Vagina (tissue), 2 donors: Measurements from ENCODE around the gene ENTPD6. TPM values are rescaled to one million over a fixed set of nuclear protein-coding genes. Genes with fewer than 3 reads are reported as not detected.
A peak's percentile ranks its signal among the peaks of the same experiment; 100 is the strongest.

Experiments used
- DNase-seq, 2 donors: peaks; one replicate each; pipeline ENCODE4 v3.0.0-alpha.2; 2017; ENCODE audit errors: extremely low spot score in 2 of 2
- H3K27ac ChIP-seq: fragments of 200-600 bp; sonication (generic); one replicate; pipeline ENCODE4 v1.5.1; 2019
- H3K27me3 ChIP-seq: fragments of 200-600 bp; sonication (generic); one replicate; pipeline ENCODE4 v1.5.1; 2019
- H3K36me3 ChIP-seq, 2 donors: fragments of 200-600 bp; sonication (generic); one replicate each; pipeline ENCODE4 v1.5.1; 2017 to 2019
- H3K4me1 ChIP-seq: fragments of 200-600 bp; sonication (generic); one replicate; pipeline ENCODE4 v1.5.1; 2019
- H3K4me3 ChIP-seq, 2 donors: fragments of 200-600 bp; sonication (generic); 1 replicate in 1 of 2; 2 replicates in 1 of 2; pipeline ENCODE4 v1.5.1; 2016 to 2019
- H3K9me3 ChIP-seq: fragments of 200-600 bp; sonication (generic); one replicate; pipeline ENCODE4 v1.5.1; 2019
- POLR2A ChIP-seq, 2 donors: fragments of 450-650 bp; IDR thresholded peaks; one replicate each; pipeline ENCODE4 v1.6.1; 2017; ENCODE audit warnings: antibody characterized with exemption in 2 of 2, mild to moderate bottlenecking in 2 of 2, moderate library complexity in 2 of 2
- POLR2AphosphoS5 ChIP-seq, 2 donors: sonication (generic); formaldehyde crosslinking; IDR thresholded peaks; one replicate each; pipeline ENCODE4 v1.9.0; 2017; ENCODE audit warnings: antibody characterized with exemption in 2 of 2, mild to moderate bottlenecking in 2 of 2, low read depth in 1 of 2; ENCODE audit not compliant: insufficient read depth in 1 of 2
- intact Hi-C: fragments of 100-400 bp; cut with DNase I; formaldehyde crosslinking; loops from one replicate; pipeline ENCODE4 v1.15.1; 2023
- total RNA-seq: library from RNA; depleted of rRNA; stranded (reverse); fragments of >200 nt; gene quantifications from one replicate; pipeline ENCODE4 v1.2.3, GENCODE V29; 2016
- TF ChIP-seq, protein P1 (sequence below), 3 experiments: fragments of 450-650 bp in 2 of 3; fragments of 200-600 bp in 1 of 3; sonication (generic) in 1 of 3; IDR thresholded peaks; one replicate each; pipeline ENCODE4 v1.5.1; 2017 to 2019; ENCODE audit warnings: antibody characterized with exemption in 3 of 3, mild to moderate bottlenecking in 2 of 3, moderate library complexity in 2 of 3

ENTPD6 gene
- 51.3 TPM for total RNA-seq

DNA sequence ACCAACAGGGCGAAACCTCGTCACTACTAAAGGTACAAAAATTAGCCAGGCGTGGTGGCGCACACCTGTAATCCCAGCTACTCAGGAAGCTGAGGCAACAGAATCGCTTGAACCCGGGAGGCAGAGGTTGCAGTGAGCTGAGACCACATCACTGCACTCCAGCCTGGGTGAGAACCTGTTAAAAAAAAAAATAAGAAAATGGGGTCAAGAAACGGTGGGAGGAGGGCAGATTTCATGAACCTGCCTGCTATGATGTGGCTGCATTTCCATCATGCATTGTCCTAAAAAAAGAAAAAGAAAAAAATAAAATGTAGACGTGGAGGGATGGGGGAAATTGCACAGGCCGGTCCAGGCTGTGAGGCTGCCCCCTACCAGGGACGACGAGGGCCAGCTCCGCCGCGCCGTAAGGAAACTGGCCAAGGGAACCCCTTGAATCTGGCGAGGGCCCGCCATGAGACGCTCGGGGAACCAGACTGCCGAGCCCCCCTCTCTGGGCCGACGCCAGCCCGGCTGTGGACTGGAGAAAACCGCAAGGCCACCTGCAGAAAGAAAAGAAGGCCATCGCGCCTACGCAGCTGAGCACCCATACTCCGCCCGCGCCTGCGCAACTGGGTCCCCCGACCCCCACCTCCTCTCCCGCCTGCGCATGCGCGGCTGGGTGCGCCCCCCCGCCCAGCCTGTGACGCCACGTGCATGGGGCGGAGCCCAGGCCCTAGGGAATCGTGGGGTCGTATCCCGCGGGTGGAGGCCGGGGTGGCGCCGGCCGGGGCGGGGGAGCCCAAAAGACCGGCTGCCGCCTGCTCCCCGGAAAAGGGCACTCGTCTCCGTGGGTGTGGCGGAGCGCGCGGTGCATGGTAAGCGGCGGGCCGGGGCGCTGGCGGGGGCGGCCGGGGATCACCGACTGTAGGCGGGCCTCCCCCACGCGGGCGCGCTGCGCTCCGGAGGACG is at the start of gene ENTPD6:
Gene ENTPD6 (plus strand): TSS at position 699 of the 948 bp plus-strand sequence. CDS start 10,825 bp downstream, outside the sequence.
- intact Hi-C loops: loop anchor here (10.0 kb wide), 1 partner anchor 50 kb away; the partner anchor contains the start of gene PYGB
- no peaks in the 10 kb centered on the region for H3K36me3 ChIP-seq
- H3K27ac ChIP-seq: peak within 1 kb of the TSS; percentile 81
- TF ChIP-seq, protein P1, sequence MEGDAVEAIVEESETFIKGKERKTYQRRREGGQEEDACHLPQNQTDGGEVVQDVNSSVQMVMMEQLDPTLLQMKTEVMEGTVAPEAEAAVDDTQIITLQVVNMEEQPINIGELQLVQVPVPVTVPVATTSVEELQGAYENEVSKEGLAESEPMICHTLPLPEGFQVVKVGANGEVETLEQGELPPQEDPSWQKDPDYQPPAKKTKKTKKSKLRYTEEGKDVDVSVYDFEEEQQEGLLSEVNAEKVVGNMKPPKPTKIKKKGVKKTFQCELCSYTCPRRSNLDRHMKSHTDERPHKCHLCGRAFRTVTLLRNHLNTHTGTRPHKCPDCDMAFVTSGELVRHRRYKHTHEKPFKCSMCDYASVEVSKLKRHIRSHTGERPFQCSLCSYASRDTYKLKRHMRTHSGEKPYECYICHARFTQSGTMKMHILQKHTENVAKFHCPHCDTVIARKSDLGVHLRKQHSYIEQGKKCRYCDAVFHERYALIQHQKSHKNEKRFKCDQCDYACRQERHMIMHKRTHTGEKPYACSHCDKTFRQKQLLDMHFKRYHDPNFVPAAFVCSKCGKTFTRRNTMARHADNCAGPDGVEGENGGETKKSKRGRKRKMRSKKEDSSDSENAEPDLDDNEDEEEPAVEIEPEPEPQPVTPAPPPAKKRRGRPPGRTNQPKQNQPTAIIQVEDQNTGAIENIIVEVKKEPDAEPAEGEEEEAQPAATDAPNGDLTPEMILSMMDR (IDR thresholded peaks at IDR 0.05): peak in 1 of 3 experiments; percentile 49
- peak in 1 of 2 donors; percentile 84 for TF ChIP-seq POLR2A (IDR thresholded peaks at IDR 0.05)
- peak; percentile 77 to 93 for TF ChIP-seq POLR2AphosphoS5 (IDR thresholded peaks at IDR 0.05; ENCODE audit: insufficient read depth in 1 of 2, low read depth in 1 of 2)
- H3K4me3 ChIP-seq: peak within 1 kb of the TSS; percentile 78 to 79
- H3K27me3 ChIP-seq: no peaks in the 10 kb centered on the region
- H3K9me3 ChIP-seq: no peaks in the 10 kb centered on the region
- peak in 1 of 2 donors; percentile 94 for DNase-seq
- H3K4me1 ChIP-seq: peaks cover 35% of the 10 kb centered on the region

GRCh38 chr20:25146976-25147375 is 48.5 kb upstream of the ENTPD6 start:
- intact Hi-C loops: no loop called here
- TF ChIP-seq, protein P1 (IDR thresholded peaks at IDR 0.05): no peak
- TF ChIP-seq POLR2A (IDR thresholded peaks at IDR 0.05): no peak
- TF ChIP-seq POLR2AphosphoS5 (IDR thresholded peaks at IDR 0.05; ENCODE audit: insufficient read depth in 1 of 2, low read depth in 1 of 2): no peak

GRCh38 chr20:25147716-25148115 is 47.8 kb upstream of the ENTPD6 start:
- Histone ChIP-seq H3K36me3 (no peaks in the 10 kb centered on the region), H3K27me3 (no peaks in the 10 kb centered on the region), H3K9me3 (no peaks in the 10 kb centered on the region), H3K4me1 (peaks cover 11% of the 10 kb centered on the region), H3K27ac (no peak overlapping the region), H3K4me3 (no peak overlapping the region)
- no peak for DNase-seq
- intact Hi-C loops: no loop called here
- TF ChIP-seq POLR2A (IDR thresholded peaks at IDR 0.05) (no peak), POLR2AphosphoS5 (IDR thresholded peaks at IDR 0.05; ENCODE audit: insufficient read depth in 1 of 2, low read depth in 1 of 2) (no peak)

More at GRCh38 chr20:25146976-25147375, 48.5 kb upstream of the ENTPD6 start:
- no peaks in the 10 kb centered on the region for H3K36me3 ChIP-seq
- H3K27me3 ChIP-seq: no peaks in the 10 kb centered on the region
- no peaks in the 10 kb centered on the region for H3K9me3 ChIP-seq
- H3K27ac ChIP-seq: no peak overlapping the region
- no peak for DNase-seq
- H3K4me1 ChIP-seq: peaks cover 11% of the 10 kb centered on the region
- H3K4me3 ChIP-seq: no peak overlapping the region

DNA sequence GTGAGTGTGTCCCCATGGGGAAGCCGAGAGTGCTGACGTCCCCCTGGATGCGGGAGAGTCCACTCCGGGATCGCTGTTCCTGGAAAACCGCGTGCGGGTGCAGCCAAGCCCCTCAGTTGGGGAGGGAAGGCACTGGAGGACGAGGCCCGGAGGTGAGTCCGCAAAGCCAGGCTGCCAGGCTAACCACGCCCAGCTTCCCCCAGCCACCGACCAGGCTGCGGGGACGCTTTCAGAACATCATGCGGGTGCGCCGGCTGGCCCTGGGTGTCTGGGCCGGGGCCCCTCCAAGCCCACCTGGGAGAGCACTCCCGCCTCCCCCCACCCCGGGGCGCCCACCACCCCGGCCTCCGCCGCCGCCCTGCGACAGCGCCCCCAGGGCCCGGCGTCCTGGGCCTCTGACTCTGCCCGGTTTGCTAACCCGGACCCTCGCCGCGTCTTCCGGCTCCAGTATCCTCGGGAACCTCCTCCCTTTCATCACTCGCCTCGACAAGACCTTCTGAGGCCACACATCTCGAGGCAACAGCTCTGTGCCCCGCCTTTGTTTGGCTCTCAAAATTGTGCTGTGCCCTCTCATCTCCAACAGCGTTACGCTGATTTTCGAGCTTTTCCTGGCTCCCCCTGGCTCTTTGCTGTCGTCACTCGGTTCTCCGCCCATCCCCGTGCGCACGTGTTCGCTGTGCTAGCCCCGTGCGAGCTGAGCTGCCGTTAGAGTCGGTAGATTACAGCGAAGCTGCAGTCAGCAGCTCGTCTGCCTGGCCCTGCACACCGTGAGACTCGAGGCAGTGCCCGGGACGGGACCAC is 47.1 kb upstream of the ENTPD6 start:
- H3K27me3 ChIP-seq: no peaks in the 10 kb centered on the region
- intact Hi-C loops: no loop called here
- H3K9me3 ChIP-seq: no peaks in the 10 kb centered on the region
- no peak for DNase-seq
- no peaks in the 10 kb centered on the region for H3K36me3 ChIP-seq
- H3K27ac ChIP-seq: no peak overlapping the region
- peaks cover 11% of the 10 kb centered on the region for H3K4me1 ChIP-seq
- TF ChIP-seq, protein P1 (IDR thresholded peaks at IDR 0.05): no peak
- peak in 1 of 2 donors; percentile 29 for TF ChIP-seq POLR2AphosphoS5 (IDR thresholded peaks at IDR 0.05; ENCODE audit: insufficient read depth in 1 of 2, low read depth in 1 of 2)
- H3K4me3 ChIP-seq: peak overlapping the region; percentile 38 to 51
